M059J (cell line): ENCODE data around the gene E2F1. TPM values are rescaled to one million over a fixed set of nuclear protein-coding genes. Genes with fewer than 3 reads are reported as not detected.

Source experiments
- DNase-seq: peaks from one replicate; pipeline ENCODE4 v3.0.0-alpha.2; 2012; ENCODE audit warnings: low read depth
- total RNA-seq: library from RNA; depleted of rRNA; stranded (reverse); fragments of >200 nt; shearing (Covaris generic); gene quantifications from 2 replicates; pipeline ENCODE4 v1.2.3, GENCODE V29; 2014; rRNA removed

Gene E2F1, protein sequence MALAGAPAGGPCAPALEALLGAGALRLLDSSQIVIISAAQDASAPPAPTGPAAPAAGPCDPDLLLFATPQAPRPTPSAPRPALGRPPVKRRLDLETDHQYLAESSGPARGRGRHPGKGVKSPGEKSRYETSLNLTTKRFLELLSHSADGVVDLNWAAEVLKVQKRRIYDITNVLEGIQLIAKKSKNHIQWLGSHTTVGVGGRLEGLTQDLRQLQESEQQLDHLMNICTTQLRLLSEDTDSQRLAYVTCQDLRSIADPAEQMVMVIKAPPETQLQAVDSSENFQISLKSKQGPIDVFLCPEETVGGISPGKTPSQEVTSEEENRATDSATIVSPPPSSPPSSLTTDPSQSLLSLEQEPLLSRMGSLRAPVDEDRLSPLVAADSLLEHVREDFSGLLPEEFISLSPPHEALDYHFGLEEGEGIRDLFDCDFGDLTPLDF
- 46.3 and 67.8 TPM in 2 replicates for total RNA-seq

GRCh38 chr20:33686100-33686983, at the start of gene E2F1:
E2F1 (minus strand) TSS chr20:33686385; CDS start chr20:33686264, 121 bp downstream.
- peak; percentile 96 for DNase-seq

DNA sequence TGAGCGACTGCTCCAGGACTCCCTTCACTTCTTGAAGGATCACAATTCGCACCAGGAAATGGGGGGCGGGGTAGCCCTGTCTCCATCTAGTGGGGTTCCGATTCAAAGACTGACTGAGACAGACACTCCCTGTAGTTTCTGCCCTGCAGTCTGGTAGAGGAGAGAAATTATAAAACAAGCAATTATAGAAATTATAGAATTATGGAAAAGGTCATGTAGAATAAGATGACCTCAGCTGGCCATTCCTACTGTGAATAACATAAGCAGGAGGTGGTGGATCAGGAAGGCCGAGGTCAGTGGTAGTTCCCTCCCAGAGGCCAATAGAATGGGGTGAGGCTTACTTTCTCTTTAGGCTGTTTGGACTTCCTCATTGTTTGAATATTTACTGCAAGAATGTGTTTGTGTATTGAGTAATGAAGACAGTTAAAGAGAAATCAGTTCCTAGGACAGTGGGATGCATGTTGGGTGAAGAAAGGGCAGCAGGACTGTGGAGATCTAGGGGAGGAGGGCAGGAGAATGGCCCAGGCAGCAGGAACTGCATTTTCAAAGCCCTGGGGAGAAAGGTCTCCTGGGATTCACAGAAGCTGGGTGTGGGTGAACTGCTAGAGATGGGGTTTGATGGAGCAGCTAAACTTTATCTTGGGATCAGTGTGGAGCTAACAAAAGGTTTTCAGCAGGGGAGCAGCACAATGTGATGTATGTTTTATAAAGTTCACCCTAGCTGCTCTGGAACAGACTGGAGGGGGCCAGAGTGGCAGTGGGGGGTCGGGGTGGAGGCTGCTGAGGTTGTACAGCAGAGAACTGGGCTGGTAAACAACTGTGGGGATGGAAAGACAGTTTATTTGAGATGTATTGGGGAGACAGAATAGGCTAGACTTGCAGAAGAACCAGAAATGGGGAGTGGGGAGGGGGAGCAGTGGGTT, 47.7 kb upstream of the E2F1 start:
- peak; percentile 81 for DNase-seq

GRCh38 chr20:33732166-33732970, 46.2 kb upstream of the E2F1 start:
- DNase-seq, result no peak

DNA sequence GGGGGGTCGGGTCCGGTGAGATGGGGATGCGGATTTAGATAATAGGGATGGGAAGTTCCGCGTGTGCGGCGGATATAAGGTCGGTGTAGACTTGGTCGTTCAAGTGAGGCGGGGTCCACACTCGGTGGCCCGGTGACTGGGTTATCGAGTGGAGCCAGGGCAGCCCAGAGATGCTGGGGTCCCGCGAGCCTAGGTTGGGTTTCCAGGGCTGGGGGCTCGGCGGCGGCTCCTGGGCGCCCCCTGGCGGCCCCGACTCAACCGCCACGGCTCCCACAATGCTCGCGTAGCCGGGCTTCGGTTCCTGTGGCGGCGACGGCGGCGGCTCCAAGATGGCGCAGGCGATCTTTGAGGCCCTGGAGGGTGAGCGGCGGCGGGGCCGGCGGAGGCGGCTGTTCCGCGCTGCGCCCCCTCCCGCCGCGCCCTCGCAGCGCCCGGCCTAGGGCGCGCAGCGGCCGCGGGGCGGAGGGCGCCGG, 45.5 kb upstream of the E2F1 start, which contains the start of gene ZNF341:
Gene ZNF341 (plus strand): TSS at position 304 of the 473 bp plus-strand sequence. CDS start 26 bp downstream, at position 330.
- peak; percentile 86 for DNase-seq

DNA sequence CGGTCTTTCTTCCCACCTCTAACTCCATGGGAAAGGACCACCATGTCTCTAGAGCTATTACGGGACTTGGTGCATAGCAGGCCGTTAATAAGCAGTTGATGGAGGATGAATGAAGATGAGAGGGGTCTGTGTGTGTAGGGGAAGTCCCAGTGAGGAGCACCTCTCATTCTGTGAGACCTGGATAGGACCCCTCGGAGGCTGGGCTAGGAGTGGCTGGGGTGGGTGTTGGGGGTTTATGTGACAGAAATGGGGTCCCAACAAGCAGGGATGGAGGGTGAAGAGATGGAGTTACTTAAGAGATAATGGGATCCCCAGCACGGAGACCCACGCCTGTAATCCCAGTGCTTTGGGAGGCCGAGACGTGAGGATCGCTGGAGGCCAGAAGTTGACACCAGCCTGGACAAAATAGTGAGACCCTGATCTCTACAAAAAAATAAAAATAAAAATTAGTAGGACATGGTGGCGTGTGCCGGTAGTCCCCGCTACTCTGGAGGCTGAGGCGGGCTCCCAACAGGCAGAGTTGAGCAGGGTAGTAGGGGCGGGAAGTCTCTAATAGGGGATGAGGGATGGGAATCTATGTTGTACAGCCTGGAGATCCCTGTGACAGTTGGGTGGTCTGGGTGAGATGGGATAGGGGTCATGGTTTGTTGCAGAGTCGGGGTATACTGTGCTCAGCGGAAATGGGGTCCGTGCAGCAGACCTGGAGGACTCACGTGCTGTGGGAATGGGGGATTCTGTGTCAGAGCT, 44.9 kb upstream of the E2F1 start:
- DNase-seq, result no peak

GRCh38 chr20:33729101-33729500, 42.9 kb upstream of the E2F1 start:
- DNase-seq, result no peak

DNA sequence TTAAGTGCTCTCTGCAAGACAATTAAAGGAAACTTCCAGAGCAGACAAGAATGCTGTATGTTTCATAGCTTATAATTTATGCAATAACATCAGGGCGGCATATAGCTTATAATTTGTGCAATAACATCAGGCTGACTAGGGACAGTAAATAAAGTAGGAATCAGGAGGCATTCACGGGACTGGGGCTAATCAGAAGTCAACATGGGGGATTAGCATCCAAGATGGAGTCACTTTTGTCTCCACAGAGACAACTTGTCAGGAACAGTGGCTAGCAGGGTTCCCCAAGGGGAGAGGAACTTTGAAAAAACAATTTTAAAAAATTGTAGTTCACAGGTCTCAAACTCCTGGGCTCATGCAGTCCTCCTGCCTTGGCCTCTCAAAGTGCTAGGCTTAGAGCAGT, 42.3 kb upstream of the E2F1 start:
- no peak for DNase-seq

DNA sequence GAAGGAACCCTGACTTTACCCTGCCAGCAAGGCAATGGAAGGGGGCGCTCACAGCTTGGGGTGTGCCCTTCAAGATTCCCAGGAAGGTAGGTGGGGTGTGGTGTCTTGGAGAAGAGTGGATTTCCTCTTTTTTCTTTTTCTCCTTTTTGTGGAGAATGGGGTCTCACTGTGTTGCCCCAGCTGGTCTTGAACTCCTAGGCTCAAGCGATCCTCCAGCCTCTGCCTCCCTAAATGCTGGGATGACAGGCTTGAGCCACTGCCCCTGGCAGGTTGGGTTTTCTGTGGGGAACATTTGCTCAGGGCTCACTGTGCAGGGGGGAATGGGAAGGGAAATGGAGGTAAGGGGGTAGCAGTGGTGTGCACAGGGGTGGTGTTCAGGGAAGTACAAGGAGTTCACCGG, 41.6 kb upstream of the E2F1 start:
- no peak for DNase-seq

GRCh38 chr20:33727115-33727479, 40.9 kb upstream of the E2F1 start:
- no peak for DNase-seq

GRCh38 chr20:33725607-33726264, 39.6 kb upstream of the E2F1 start:
- no peak for DNase-seq

DNA sequence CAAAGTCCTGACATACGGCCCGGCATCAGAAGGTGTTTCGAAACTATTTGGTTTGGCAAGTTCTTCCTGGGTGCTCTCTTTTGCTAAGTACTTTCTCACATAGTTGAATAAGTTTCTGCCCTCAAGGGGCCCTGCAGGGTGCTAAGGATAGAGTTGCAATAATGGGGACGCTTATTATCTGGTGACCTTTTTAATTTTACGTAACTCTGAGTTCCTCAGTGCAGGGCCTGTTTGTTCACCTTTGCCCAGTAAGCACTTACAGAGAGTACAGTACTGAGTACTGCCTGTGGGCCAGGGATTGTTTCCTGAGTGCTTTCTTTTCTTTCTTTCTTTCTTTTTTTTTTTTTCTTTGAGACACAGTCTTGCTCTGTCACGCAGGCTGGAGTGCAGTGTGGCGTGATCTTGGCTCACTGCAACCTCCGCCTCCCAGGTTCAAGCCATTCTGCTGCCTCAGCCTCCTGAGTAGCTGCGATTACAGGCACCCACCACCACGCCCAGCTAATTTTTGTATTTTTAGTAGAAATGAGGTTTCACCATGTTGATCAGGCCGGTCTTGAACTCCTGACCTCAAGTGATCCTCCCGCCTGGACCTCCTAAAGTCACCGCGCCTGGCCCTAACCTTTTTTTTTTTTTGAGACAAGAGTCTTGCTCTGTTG, 38.4 kb upstream of the E2F1 start:
- no peak for DNase-seq

DNA sequence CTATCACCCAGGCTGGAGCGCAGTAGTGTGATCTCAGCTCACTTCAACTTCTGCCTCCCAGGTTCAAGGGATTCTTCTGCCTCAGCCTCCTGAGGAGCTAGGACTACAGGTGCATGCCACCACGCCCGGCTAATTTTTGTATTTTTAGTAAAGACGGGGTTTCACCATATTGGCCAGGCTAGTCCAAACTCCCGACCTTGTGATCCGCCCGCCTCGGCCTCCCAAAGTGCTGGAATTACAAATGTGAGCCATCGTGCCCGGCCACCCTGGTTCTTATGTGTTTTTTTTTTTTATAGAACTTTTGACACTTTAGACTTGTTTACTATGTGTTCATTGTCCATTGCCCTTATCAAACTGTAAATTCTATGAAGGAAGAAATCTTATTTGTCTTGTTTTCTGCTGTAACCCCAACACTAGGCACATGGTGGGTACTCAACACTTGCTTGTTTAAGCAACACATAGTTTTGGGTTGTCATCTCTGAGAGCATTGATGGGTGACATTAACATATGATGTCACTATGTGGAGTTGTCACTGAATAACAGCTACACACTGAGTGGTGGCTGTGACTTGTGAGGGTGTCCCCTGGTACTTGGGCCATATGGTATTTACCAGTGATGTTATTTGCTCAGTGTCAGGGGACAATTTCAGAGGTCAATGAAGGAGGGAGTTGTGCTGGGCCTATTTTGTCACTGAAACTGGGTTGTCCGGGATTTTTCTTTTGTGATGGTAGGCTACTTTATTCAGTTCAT, 35.4 kb upstream of the E2F1 start:
- DNase-seq, result no peak

GRCh38 chr20:33719989-33720709, 34.0 kb upstream of the E2F1 start, which contains the start of gene PXMP4:
PXMP4 (minus strand) TSS chr20:33720310; CDS start chr20:33720207, 103 bp downstream.
- peak; percentile 100 for DNase-seq

GRCh38 chr20:33719277-33719988, 33.2 kb upstream of the E2F1 start:
- no peak for DNase-seq

GRCh38 chr20:33716498-33716897, 30.3 kb upstream of the E2F1 start:
- DNase-seq, result no peak

GRCh38 chr20:33713865-33714367, 27.7 kb upstream of the E2F1 start:
- no peak for DNase-seq
